ENCODE results near the gene TTC7B. TPM values are rescaled to one million over a fixed set of nuclear protein-coding genes. Genes with fewer than 3 reads are reported as not detected.

TTC7B gene
- polyA plus RNA-seq, 1 donor from 2014 or later: 19.9 TPM

DNA sequence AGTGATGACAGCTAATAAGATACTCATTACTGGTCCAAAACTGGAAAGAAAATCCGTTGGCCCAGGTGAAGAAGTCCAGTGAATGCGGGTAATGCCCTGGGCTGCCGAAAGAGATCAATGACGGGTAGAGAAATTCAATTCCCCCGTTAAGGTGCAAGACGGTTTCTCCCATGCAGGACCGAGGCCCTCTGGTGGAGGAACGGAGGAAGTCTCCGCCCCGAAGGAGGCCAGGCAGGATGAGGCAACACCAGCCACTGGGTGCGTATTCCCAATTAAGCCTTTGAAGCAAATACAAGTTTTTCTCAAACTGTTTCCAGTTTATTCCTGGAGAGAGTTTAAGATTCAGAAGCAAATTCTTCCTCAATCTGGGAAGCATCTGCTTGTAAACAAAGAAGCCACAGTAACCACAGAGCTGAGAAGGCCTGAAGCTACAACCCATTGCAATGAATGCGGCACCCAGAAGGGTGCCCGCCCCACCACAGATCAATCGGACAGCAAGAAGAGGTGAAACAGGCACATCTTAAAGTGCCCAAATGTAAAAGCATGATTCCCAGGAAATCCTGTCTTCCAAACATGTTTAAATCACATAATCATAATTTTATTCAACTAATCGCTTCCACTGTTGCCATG is 118.5 kb downstream of the TTC7B start:
- Histone ChIP-seq H3K9me3 (ENCODE audit: low read length) (no peaks in the 10 kb centered on the region), H3F3A (ENCODE audit: insufficient read depth, low read length, poor library complexity, severe bottlenecking) (peaks cover 2% of the 10 kb centered on the region), H3K27me3 (ENCODE audit: insufficient read depth, low read depth, low read length) (no peaks in the 10 kb centered on the region), H3K27ac (ENCODE audit: low read length) (no peak overlapping the region), H2AFZ (ENCODE audit: low read depth, low read length) (no peak overlapping the region), H3K36me3 (ENCODE audit: insufficient read depth, low read length) (peaks cover 3% of the 10 kb centered on the region), H3K4me2 (ENCODE audit: low read length) (no peak overlapping the region), H4K20me1 (ENCODE audit: insufficient read depth) (no peaks in the 10 kb centered on the region), H3K9ac (ENCODE audit: low read length) (no peak overlapping the region), H3K9me2 (ENCODE audit: insufficient read depth, low read length) (no peaks in the 10 kb centered on the region), H3K4me3 (ENCODE audit: low read length) (no peak overlapping the region), H3K79me2 (replicated peaks; ENCODE audit: insufficient read depth, low read length) (no peaks in the 10 kb centered on the region)
- TF ChIP-seq RAD21 (conservative IDR thresholded peaks at IDR 0.05): peak; percentile 93
- peak; percentile 94 for TF ChIP-seq CTCF (IDR thresholded peaks at IDR 0.05; ENCODE audit: poor library complexity, severe bottlenecking)
- no peak for TF ChIP-seq TAF1 (IDR thresholded peaks at IDR 0.05; ENCODE audit: low read depth)
- no peak for TF ChIP-seq EP300 (conservative IDR thresholded peaks at IDR 0.05; ENCODE audit: poor library complexity, severe bottlenecking)
- TF ChIP-seq POLR2AphosphoS5 (IDR thresholded peaks at IDR 0.05): no peak
- TF ChIP-seq SMC3 (conservative IDR thresholded peaks at IDR 0.05; ENCODE audit: poor library complexity): peak; percentile 92
- no peak for TF ChIP-seq EZH2 (IDR thresholded peaks at IDR 0.05; ENCODE audit: borderline replicate concordance, insufficient read depth, low read length, poor library complexity, severe bottlenecking)
- no peak for TF ChIP-seq MXI1 (conservative IDR thresholded peaks at IDR 0.05; ENCODE audit: poor library complexity, severe bottlenecking)
- TF ChIP-seq, protein P1, sequence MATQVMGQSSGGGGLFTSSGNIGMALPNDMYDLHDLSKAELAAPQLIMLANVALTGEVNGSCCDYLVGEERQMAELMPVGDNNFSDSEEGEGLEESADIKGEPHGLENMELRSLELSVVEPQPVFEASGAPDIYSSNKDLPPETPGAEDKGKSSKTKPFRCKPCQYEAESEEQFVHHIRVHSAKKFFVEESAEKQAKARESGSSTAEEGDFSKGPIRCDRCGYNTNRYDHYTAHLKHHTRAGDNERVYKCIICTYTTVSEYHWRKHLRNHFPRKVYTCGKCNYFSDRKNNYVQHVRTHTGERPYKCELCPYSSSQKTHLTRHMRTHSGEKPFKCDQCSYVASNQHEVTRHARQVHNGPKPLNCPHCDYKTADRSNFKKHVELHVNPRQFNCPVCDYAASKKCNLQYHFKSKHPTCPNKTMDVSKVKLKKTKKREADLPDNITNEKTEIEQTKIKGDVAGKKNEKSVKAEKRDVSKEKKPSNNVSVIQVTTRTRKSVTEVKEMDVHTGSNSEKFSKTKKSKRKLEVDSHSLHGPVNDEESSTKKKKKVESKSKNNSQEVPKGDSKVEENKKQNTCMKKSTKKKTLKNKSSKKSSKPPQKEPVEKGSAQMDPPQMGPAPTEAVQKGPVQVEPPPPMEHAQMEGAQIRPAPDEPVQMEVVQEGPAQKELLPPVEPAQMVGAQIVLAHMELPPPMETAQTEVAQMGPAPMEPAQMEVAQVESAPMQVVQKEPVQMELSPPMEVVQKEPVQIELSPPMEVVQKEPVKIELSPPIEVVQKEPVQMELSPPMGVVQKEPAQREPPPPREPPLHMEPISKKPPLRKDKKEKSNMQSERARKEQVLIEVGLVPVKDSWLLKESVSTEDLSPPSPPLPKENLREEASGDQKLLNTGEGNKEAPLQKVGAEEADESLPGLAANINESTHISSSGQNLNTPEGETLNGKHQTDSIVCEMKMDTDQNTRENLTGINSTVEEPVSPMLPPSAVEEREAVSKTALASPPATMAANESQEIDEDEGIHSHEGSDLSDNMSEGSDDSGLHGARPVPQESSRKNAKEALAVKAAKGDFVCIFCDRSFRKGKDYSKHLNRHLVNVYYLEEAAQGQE (IDR thresholded peaks at IDR 0.05; ENCODE audit: borderline replicate concordance): no peak

GRCh38 chr14:90697132-90697531 is 119.1 kb downstream of the TTC7B start:
- H3K27me3 ChIP-seq (ENCODE audit: insufficient read depth, low read depth, low read length): no peaks in the 10 kb centered on the region
- H3K36me3 ChIP-seq (ENCODE audit: insufficient read depth, low read length): peaks cover 3% of the 10 kb centered on the region
- TF ChIP-seq CTCF (IDR thresholded peaks at IDR 0.05; ENCODE audit: poor library complexity, severe bottlenecking): no peak
- TF ChIP-seq TAF1 (IDR thresholded peaks at IDR 0.05; ENCODE audit: low read depth): no peak
- TF ChIP-seq, protein P1 (IDR thresholded peaks at IDR 0.05; ENCODE audit: borderline replicate concordance): no peak
- TF ChIP-seq SMC3 (conservative IDR thresholded peaks at IDR 0.05; ENCODE audit: poor library complexity): no peak
- no peak overlapping the region for H2AFZ ChIP-seq (ENCODE audit: low read depth, low read length)
- no peaks in the 10 kb centered on the region for H4K20me1 ChIP-seq (ENCODE audit: insufficient read depth)
- no peak overlapping the region for H3K4me2 ChIP-seq (ENCODE audit: low read length)
- peaks cover 2% of the 10 kb centered on the region for H3F3A ChIP-seq (ENCODE audit: insufficient read depth, low read length, poor library complexity, severe bottlenecking)
- no peak overlapping the region for H3K4me3 ChIP-seq (ENCODE audit: low read length)
- no peak overlapping the region for H3K27ac ChIP-seq (ENCODE audit: low read length)
- H3K79me2 ChIP-seq (replicated peaks; ENCODE audit: insufficient read depth, low read length): no peaks in the 10 kb centered on the region
- H3K9ac ChIP-seq (ENCODE audit: low read length): no peak overlapping the region
- no peaks in the 10 kb centered on the region for H3K9me3 ChIP-seq (ENCODE audit: low read length)
- H3K9me2 ChIP-seq (ENCODE audit: insufficient read depth, low read length): no peaks in the 10 kb centered on the region
